Panc1 (cell line): ENCODE data around the gene DSCAM.

ENCODE experiments used
- POLR2AphosphoS5 ChIP-seq: IDR thresholded peaks from 2 replicates; pipeline ENCODE4 v1.6.1; 2012; ENCODE audit warnings: mild to moderate bottlenecking, low read depth, low read length, moderate library complexity
- SIN3A ChIP-seq: IDR thresholded peaks from 2 replicates; pipeline ENCODE4 v1.6.1; 2012; ENCODE audit warnings: low read depth, mild to moderate bottlenecking, low read length, moderate library complexity, borderline replicate concordance; ENCODE audit not compliant: insufficient read depth
- TCF7L2 ChIP-seq: IDR thresholded peaks from 2 replicates; pipeline ENCODE4 v1.6.1; 2011; ENCODE audit warnings: mild to moderate bottlenecking, low read depth, low read length, inconsistent platforms
- TF ChIP-seq, protein P1 (sequence below), 2 experiments: IDR thresholded peaks; 2 replicates each; pipeline ENCODE4 v1.6.1; 2011 to 2012; ENCODE audit warnings: low read depth in 2 of 2, control low read depth in 1 of 2, low read length in 1 of 2, mild to moderate bottlenecking in 1 of 2, moderate library complexity in 1 of 2; ENCODE audit not compliant: insufficient read depth in 1 of 2
- TF ChIP-seq, protein P2 (sequence below): fragments of 450-650 bp; IDR thresholded peaks from 2 replicates; pipeline ENCODE4 v1.5.1; 2017; ENCODE audit warnings: mild to moderate bottlenecking

- TF ChIP-seq POLR2AphosphoS5, result no peak
- TF ChIP-seq, protein P1, sequence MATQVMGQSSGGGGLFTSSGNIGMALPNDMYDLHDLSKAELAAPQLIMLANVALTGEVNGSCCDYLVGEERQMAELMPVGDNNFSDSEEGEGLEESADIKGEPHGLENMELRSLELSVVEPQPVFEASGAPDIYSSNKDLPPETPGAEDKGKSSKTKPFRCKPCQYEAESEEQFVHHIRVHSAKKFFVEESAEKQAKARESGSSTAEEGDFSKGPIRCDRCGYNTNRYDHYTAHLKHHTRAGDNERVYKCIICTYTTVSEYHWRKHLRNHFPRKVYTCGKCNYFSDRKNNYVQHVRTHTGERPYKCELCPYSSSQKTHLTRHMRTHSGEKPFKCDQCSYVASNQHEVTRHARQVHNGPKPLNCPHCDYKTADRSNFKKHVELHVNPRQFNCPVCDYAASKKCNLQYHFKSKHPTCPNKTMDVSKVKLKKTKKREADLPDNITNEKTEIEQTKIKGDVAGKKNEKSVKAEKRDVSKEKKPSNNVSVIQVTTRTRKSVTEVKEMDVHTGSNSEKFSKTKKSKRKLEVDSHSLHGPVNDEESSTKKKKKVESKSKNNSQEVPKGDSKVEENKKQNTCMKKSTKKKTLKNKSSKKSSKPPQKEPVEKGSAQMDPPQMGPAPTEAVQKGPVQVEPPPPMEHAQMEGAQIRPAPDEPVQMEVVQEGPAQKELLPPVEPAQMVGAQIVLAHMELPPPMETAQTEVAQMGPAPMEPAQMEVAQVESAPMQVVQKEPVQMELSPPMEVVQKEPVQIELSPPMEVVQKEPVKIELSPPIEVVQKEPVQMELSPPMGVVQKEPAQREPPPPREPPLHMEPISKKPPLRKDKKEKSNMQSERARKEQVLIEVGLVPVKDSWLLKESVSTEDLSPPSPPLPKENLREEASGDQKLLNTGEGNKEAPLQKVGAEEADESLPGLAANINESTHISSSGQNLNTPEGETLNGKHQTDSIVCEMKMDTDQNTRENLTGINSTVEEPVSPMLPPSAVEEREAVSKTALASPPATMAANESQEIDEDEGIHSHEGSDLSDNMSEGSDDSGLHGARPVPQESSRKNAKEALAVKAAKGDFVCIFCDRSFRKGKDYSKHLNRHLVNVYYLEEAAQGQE (IDR thresholded peaks at IDR 0.05; ENCODE audit: insufficient read depth in 1 of 2, low read depth in 2 of 2, low read length in 1 of 2), result no peak
- no peak for TF ChIP-seq TCF7L2
- TF ChIP-seq, protein P2, sequence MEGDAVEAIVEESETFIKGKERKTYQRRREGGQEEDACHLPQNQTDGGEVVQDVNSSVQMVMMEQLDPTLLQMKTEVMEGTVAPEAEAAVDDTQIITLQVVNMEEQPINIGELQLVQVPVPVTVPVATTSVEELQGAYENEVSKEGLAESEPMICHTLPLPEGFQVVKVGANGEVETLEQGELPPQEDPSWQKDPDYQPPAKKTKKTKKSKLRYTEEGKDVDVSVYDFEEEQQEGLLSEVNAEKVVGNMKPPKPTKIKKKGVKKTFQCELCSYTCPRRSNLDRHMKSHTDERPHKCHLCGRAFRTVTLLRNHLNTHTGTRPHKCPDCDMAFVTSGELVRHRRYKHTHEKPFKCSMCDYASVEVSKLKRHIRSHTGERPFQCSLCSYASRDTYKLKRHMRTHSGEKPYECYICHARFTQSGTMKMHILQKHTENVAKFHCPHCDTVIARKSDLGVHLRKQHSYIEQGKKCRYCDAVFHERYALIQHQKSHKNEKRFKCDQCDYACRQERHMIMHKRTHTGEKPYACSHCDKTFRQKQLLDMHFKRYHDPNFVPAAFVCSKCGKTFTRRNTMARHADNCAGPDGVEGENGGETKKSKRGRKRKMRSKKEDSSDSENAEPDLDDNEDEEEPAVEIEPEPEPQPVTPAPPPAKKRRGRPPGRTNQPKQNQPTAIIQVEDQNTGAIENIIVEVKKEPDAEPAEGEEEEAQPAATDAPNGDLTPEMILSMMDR, result no peak
- TF ChIP-seq SIN3A, result no peak
Observed at GRCh38 chr21:40165773-40166070, 681.2 kb downstream of the DSCAM start.
